HEK293T (cell line): Measurements from ENCODE around the gene PDE4B.

Source experiments
- CTCF ChIA-PET: fragments of 350-600 bp; formaldehyde crosslinking; extraction: SDS; loops from one replicate; lab custom pipeline; 2021; ENCODE audit warnings: antibody characterized with exemption, inconsistent platforms; lab: Yijun Ruan, JAX
- POLR2A ChIA-PET: fragments of 350-600 bp; formaldehyde crosslinking; extraction: SDS; loops from one replicate; lab custom pipeline; 2020; ENCODE audit warnings: antibody characterized with exemption, inconsistent platforms; lab: Yijun Ruan, JAX
- DNase-seq: peaks from one replicate; pipeline ENCODE4 v3.0.0; 2012; ENCODE audit warnings: mixed read lengths; ENCODE audit errors: extremely low spot score
- ARNT ChIP-seq: fragments of 450-650 bp; IDR thresholded peaks from 2 replicates; pipeline ENCODE4 v1.6.1; 2017; ENCODE audit warnings: mild to moderate bottlenecking
- BHLHE40 ChIP-seq: fragments of 450-650 bp; IDR thresholded peaks from 2 replicates; pipeline ENCODE4 v1.6.1; 2016; ENCODE audit warnings: mild to moderate bottlenecking, moderate library complexity, borderline replicate concordance
- CTBP1 ChIP-seq: fragments of 450-650 bp; IDR thresholded peaks from 2 replicates; pipeline ENCODE4 v1.6.1; 2016; ENCODE audit warnings: borderline replicate concordance
- ELF4 ChIP-seq: fragments of 450-650 bp; IDR thresholded peaks from 2 replicates; pipeline ENCODE4 v1.6.1; 2017; ENCODE audit warnings: antibody characterized with exemption
- FOXA1 ChIP-seq: fragments of 450-650 bp; IDR thresholded peaks from 2 replicates; pipeline ENCODE4 v1.6.1; 2016; ENCODE audit warnings: mild to moderate bottlenecking
- FOXK2 ChIP-seq: fragments of 450-650 bp; IDR thresholded peaks from 2 replicates; pipeline ENCODE4 v1.6.1; 2016; ENCODE audit warnings: mild to moderate bottlenecking
- FOXM1 ChIP-seq: fragments of 450-650 bp; IDR thresholded peaks from 2 replicates; pipeline ENCODE4 v1.6.1; 2017; ENCODE audit warnings: mild to moderate bottlenecking, borderline replicate concordance
- HDGF ChIP-seq: fragments of 450-650 bp; IDR thresholded peaks from 2 replicates; pipeline ENCODE4 v1.6.1; 2017; ENCODE audit warnings: antibody characterized with exemption, borderline replicate concordance
- L3MBTL2 ChIP-seq: fragments of 450-650 bp; conservative IDR thresholded peaks from 2 replicates; pipeline ENCODE4 v1.6.1; 2016; ENCODE audit warnings: mild to moderate bottlenecking
- LEF1 ChIP-seq: fragments of 450-650 bp; IDR thresholded peaks from 2 replicates; pipeline ENCODE4 v1.6.1; 2017; ENCODE audit warnings: mild to moderate bottlenecking, borderline replicate concordance
- NFRKB ChIP-seq: fragments of 450-650 bp; IDR thresholded peaks from 2 replicates; pipeline ENCODE4 v1.6.1; 2016; ENCODE audit warnings: mild to moderate bottlenecking, moderate library complexity
- SP1 ChIP-seq: fragments of 450-650 bp; IDR thresholded peaks from 2 replicates; pipeline ENCODE4 v1.6.1; 2017
- SUZ12 ChIP-seq: fragments of 450-650 bp; IDR thresholded peaks from 2 replicates; pipeline ENCODE4 v1.6.1; 2016; ENCODE audit warnings: mild to moderate bottlenecking
- TARDBP ChIP-seq: fragments of 450-650 bp; IDR thresholded peaks from 2 replicates; pipeline ENCODE4 v1.6.1; 2016
- ZNF384 ChIP-seq: fragments of 450-650 bp; IDR thresholded peaks from 2 replicates; pipeline ENCODE4 v1.6.1; 2016
- TF ChIP-seq, protein P1 (sequence below): fragments of 450-650 bp; IDR thresholded peaks from 2 replicates; pipeline ENCODE4 v1.6.1; 2016

PDE4B gene

DNA sequence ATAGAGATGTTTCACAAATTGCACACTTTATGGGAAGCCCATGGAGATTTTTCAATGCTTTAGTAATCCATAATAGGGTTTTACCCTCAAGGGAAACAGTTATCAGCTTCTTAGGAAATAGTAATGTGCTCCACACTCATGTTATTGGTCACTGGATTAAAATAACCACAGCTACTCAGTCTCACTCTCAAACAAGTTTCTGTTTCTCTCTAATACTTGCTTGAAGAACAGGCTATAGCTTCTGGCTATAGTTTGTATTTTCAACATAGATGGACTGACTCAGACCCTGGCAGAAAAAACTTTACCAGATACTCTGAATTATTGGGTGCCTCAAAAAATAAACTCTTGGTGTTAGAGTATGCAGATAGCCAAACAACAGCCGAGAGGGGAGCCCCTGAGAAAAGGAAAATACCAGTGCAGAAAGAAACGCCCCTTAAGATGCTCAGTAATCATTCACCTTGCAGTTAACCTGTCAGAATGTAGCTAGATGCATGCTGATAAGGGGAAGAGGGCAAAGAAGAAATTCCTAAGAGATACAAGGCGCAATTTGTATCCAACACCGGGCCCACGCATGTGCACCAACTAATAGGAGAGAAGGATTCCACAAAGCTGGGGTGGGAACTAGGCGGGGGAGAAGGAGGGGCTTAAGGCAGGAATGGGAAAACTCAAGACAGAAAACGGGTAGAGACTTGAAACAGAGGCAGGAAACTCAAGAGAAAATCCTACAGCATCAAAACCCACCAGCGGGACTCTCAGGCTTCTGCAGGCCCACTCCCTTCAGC is 30.4 kb upstream of the PDE4B start:
- CTCF ChIA-PET = no interaction called here
- no peak for DNase-seq

DNA sequence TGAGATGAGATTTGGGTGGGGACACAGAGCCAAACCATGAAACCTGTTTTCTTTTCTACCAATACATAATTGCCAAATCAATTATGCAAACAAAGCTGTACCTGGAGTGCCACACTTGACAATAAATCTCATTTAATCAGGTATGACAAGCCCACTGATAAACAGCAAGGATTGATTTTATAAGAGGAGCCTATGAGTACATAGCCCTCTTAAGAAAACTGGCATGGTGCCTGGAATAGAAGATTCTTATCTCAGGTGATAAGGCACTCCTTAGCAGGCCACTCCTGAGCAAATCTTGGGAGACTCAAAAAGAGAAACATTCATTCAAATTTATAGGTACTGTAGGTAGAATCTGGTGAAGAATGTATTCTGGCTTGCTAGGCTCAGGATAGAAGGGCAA is 28.6 kb upstream of the PDE4B start:
- no peak for DNase-seq
- ChIA-PET CTCF (no interaction called here), POLR2A (no interaction called here)
- TF ChIP-seq LEF1 (no peak), SUZ12 (no peak), CTBP1 (no peak), SP1 (no peak), L3MBTL2 (no peak), FOXA1 (no peak), HDGF (no peak), ELF4 (no peak), FOXM1 (no peak), TARDBP (no peak), FOXK2 (no peak), ZNF384 (no peak), ARNT (no peak), BHLHE40 (no peak), NFRKB (no peak)
- TF ChIP-seq, protein P1, sequence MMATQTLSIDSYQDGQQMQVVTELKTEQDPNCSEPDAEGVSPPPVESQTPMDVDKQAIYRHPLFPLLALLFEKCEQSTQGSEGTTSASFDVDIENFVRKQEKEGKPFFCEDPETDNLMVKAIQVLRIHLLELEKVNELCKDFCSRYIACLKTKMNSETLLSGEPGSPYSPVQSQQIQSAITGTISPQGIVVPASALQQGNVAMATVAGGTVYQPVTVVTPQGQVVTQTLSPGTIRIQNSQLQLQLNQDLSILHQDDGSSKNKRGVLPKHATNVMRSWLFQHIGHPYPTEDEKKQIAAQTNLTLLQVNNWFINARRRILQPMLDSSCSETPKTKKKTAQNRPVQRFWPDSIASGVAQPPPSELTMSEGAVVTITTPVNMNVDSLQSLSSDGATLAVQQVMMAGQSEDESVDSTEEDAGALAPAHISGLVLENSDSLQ = no peak

More for the DNA sequence above, 30.4 kb upstream of the PDE4B start:
- POLR2A ChIA-PET = no interaction called here
- TF ChIP-seq, protein P1 = peak; percentile 40
- TF ChIP-seq SP1 (no peak), CTBP1 (no peak), L3MBTL2 (no peak), FOXA1 (no peak)

DNA sequence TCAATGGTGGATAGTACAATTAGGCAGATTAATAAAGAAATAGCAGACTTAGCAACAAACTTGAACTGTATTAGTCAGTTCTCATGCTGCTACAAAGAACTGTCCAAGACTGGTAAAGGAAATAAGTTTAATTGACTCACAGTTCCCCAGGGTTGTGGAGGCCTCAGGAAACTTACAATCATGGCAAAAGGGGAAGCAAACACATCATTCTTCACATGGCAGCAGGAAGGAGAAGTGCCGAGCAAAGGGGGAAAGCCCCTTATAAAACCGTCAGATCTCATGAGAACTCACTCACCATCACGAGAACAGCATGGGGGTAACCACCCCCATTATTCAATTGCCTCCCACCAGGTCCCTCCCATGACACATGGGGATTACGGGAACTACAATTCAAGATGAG is 27.1 kb upstream of the PDE4B start:
- DNase-seq = no peak
- ChIA-PET CTCF (no interaction called here), POLR2A (no interaction called here)
- TF ChIP-seq BHLHE40 = no peak
- no peak for TF ChIP-seq FOXK2
- no peak for TF ChIP-seq ARNT
- no peak for TF ChIP-seq NFRKB

DNA sequence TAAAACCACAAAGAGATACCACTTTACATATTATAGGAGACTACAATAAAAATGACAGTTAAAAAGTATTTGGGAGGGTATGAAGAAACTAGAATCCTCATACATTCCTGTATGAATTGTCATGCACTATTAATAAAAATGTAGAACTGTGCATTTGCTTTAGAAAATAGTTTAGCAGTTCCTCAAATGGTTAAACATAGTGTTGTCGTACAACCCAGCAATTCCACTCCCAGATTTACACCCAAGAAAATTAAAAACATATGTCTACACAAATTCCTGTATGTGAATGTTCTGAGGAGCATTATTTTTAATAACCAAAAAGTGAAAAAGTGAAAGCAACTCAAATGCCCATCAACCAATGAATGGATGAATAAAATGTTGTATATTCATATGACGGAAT is 23.1 kb upstream of the PDE4B start:
- ChIA-PET POLR2A (no interaction called here), CTCF (no interaction called here)

DNA sequence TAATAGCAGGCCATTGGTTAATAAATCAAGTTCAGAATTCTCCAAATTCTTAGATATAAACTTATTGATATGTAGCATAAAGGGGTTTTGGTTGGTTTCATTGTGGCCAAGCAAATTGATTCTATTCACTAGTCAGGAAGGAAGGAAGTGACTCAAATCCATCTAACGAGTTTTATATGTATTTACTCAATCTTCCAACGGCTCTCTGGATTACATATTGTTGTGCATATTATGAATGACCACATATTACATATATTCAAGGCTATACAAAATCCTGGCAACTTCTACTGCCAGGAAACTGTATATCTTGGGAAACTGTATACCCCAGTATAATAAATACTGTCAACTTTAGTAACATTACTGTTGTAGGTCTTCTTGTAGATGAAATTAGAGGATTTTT is 20.1 kb upstream of the PDE4B start:
- DNase-seq = no peak
- CTCF ChIA-PET = no interaction called here
- TF ChIP-seq FOXK2 (no peak), TARDBP (no peak), ARNT (no peak), ELF4 (no peak), SP1 (no peak), HDGF (no peak)
- POLR2A ChIA-PET = no interaction called here

More for the DNA sequence above, 23.1 kb upstream of the PDE4B start:
- DNase-seq = no peak
- TF ChIP-seq, protein P1 = no peak
- no peak for TF ChIP-seq HDGF
- no peak for TF ChIP-seq ARNT
- TF ChIP-seq BHLHE40 = no peak
- TF ChIP-seq SUZ12 = no peak
- no peak for TF ChIP-seq FOXM1
- no peak for TF ChIP-seq NFRKB
- TF ChIP-seq SP1 = no peak
- TF ChIP-seq TARDBP = no peak
- no peak for TF ChIP-seq ELF4
- TF ChIP-seq FOXK2 = no peak
- TF ChIP-seq CTBP1 = no peak
- TF ChIP-seq LEF1 = no peak
- TF ChIP-seq ZNF384 = no peak
- no peak for TF ChIP-seq FOXA1
- no peak for TF ChIP-seq L3MBTL2

DNA sequence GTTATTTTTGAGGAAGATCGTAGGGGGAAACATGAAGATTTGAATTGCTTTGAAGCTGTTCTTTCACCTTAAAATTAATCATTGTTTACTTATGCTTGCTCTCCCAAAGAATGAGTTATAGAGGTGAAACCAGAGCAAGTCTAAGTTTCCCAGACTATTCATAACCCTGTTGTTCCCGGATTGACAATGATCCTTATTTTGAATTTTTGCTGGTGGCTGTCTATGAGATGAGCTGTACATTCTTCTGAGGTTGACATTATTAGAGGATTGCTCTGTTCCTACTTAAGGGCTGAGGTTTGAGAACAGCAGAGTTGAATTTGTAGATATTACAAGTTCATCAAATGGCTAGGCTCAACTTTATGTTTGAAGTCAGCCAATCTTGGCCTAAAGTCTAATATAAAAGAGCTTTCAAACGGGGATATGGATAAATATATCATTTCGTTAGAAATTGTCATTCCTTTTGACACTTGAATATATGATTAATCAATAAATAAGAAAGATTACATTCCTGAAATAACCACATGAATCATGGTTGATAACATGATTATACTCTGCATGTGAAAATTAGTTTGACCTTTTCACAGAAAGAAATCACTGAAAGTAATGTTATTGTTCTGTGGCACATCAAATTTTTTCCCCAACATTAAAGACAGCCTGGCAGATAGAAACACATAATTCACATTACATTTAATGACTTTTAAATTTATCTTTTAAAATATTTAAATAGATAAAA is 19.1 kb upstream of the PDE4B start:
- ChIA-PET CTCF (no interaction called here), POLR2A (no interaction called here)
- DNase-seq = no peak
- no peak for TF ChIP-seq FOXK2
